HG02884 (cell line): Measurements from ENCODE around the gene JAKMIP1.
"Not testable (repeated sequence)": the region's sequence is repeated elsewhere in the genome, so short reads cannot be mapped to it uniquely, and the experiment has no call there.

ENCODE experiments used
- ATAC-seq: cut with Tn5 transposase; IDR thresholded peaks from one replicate; pipeline ENCODE4 v1.9.1; 2021; ENCODE audit warnings: mild to moderate bottlenecking, moderate library complexity; ENCODE audit not compliant: unreplicated experiment

Gene JAKMIP1

GRCh38 chr4:6021831-6022606 is 178.3 kb downstream of the JAKMIP1 start:
- no peak for ATAC-seq

- no peak for ATAC-seq
Observed at GRCh38 chr4:6020613-6021012, 179.7 kb downstream of the JAKMIP1 start.

GRCh38 chr4:6019316-6020263 is 180.8 kb downstream of the JAKMIP1 start:
- ATAC-seq = no peak

GRCh38 chr4:6018331-6018730 is 182.0 kb downstream of the JAKMIP1 start, which contains the start of gene C4orf50:
Gene C4orf50 (minus strand): TSS chr4:6018431.
- ATAC-seq = no peak

GRCh38 chr4:6017800-6018199 is 182.5 kb downstream of the JAKMIP1 start:
- no peak for ATAC-seq

GRCh38 chr4:6017030-6017429 is 183.3 kb downstream of the JAKMIP1 start:
- ATAC-seq = no peak

GRCh38 chr4:6013564-6013963 is 186.8 kb downstream of the JAKMIP1 start:
- ATAC-seq = no peak

- ATAC-seq = no peak
Observed at GRCh38 chr4:6012200-6012599, 188.1 kb downstream of the JAKMIP1 start.

- no peak for ATAC-seq
Observed at GRCh38 chr4:6011686-6012085, 188.7 kb downstream of the JAKMIP1 start.

- no peak for ATAC-seq
Observed at GRCh38 chr4:6011271-6011671, 189.1 kb downstream of the JAKMIP1 start.

- no peak for ATAC-seq
Observed at GRCh38 chr4:6010789-6011188, 189.6 kb downstream of the JAKMIP1 start.

GRCh38 chr4:6009452-6009851 is 190.9 kb downstream of the JAKMIP1 start:
- no peak for ATAC-seq

GRCh38 chr4:6008766-6009385 is 191.5 kb downstream of the JAKMIP1 start:
- no peak for ATAC-seq

- ATAC-seq = no peak
Observed at GRCh38 chr4:6008092-6008551, 192.2 kb downstream of the JAKMIP1 start.

- ATAC-seq = no peak
Observed at GRCh38 chr4:6005175-6005574, 195.2 kb downstream of the JAKMIP1 start.

- not testable (repeated sequence) for ATAC-seq
Observed at GRCh38 chr4:6003485-6003884, 196.9 kb downstream of the JAKMIP1 start.

- ATAC-seq = no peak
Observed at GRCh38 chr4:6002926-6003325, 197.4 kb downstream of the JAKMIP1 start.

GRCh38 chr4:6002492-6002833 is 197.9 kb downstream of the JAKMIP1 start:
- no peak for ATAC-seq

GRCh38 chr4:6001680-6002491 is 198.5 kb downstream of the JAKMIP1 start:
- no peak for ATAC-seq

GRCh38 chr4:5999830-6000365 is 200.5 kb downstream of the JAKMIP1 start:
- no peak for ATAC-seq
